ENCODE measurements around the gene ALOXE3.
A peak's percentile ranks its signal among the peaks of the same experiment; 100 is the strongest.

The ALOXE3 gene

DNA sequence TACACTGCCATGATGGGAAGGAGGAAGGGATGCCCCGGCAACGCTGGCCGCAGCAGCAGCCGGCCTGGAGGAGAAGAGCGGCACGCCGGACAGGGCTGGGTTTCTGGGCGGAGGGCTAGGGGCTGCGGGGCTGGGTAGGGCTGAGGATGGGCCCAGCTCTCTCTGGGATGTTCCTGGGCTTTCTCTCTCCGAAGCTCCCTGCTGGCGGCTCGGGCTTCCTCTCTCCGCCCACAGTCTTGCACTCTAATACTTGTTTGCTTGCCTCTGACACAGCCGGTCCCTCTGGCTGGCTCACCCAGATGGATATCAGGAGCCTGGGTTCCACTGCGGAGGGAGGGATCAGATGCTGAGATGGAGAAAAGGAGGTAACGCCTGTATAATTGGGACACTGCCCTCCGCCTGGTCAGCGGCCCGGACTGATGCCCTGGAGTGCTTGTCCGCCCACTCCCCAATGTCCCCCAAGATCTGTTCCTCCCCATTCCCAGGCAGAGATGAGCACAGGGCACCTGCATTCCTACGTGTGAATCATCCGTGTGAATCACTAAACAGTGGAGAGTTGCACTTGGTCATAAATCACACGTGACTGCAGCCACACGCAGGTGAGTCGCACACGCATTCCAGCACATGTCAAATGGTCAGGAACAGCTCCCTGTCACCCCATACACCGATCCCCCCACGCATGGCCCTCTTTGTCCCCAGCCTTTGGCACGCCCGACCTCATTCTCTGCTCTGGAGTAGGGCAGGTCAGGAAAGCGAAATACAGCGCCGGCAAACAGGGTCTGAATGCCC, at the start of gene ALOXE3:
ALOXE3 (minus strand) TSS at position 535 of the 789 bp plus-strand sequence; CDS start at position 11, 524 bp downstream.
- peak; percentile 85 for DNase-seq

DNA sequence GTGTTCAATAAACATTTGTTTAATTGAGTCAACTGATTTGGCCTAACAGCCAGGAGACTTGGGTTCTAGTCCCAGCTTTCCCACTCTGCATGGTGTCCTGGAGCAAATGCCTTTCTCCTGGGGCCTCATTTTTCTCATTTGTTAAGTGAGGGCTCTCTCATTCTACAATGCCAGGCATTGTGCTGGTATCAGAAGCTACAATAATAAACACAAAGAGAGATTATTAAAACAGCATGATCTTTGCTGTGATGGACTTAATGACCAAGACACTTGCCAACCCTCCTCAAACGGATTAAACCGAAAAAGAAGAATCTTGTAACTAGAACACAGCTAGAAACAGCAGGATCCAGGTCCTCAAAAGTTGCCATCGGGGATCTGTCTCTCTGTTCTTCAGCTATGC, 49.2 kb upstream of the ALOXE3 start:
- no peak for DNase-seq

DNA sequence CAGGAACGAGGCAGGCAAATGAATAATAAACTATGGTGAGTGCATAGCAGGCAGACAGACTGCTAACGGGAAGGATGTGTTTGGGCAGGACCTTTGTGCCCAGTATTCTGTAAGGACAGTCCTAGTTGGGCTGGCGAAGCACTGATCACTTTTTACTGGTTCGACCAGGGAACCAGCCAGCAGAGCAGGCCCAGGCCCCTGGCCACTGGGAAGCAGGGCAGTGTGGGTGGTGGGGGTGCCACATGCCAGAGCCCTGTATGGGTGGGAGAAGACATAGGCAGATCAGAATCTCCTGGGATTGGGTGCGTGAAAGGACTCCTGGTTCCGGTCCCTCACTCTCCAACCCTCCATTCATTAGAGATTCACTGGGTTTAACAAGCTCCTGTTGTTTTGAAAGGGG, 48.4 kb upstream of the ALOXE3 start:
- no peak for DNase-seq

GRCh38 chr17:8164815-8165131, 46.5 kb upstream of the ALOXE3 start:
- no peak for DNase-seq

GRCh38 chr17:8163978-8164814, 45.9 kb upstream of the ALOXE3 start:
- DNase-seq = peak; percentile 88

DNA sequence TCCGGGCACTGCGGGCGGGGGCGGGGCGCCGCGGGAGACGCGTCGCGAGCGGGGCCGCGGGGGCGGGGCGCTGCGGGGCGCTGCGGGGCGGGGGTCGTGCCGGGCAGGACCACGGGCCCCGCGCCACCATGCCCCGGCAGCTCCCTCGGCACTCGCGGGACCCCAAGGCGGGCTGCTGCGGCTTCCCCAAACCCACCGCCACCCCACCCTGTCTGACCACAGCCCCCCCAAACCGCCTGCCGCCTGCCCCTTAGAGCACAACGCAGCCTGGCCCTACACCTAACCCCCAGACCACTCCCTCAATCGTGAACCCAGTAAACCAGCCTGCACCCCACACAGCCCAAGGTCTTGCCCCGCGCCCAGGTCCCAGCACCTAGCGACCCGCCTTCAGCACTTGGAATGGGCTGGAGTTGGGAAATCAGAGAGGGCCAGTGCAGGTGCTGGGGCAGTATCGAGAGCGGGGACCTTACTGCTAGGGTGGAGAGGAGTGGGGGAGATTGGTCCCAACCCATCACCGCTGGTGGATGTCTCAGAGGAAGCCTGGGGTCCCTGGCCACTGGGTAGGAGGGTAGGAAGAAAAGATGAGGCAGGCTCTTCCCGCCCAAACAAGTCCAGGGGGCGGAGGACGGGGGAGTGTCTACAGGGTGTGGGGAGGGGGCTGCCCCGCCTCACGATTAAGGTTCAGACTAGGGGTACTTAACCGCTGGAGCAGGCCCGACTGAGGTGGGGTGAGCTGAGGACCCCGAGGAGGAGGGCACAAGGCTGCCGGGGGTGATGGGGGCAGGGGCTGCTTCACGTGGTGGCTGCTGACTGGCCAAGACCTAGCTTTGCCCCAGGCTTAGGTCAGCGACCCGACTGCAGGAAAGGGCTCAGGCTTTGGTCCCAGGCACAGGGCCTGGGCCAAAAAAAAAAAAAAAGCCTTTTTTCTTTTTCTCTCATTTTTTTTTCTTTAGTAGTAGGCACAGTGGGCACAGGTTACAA, 45.0 kb upstream of the ALOXE3 start:
- DNase-seq = peak; percentile 74

GRCh38 chr17:8162233-8162996, 44.1 kb upstream of the ALOXE3 start, which contains the start of gene VAMP2:
Gene VAMP2 (minus strand): TSS chr17:8162948. CDS start chr17:8162879, 69 bp downstream.
- DNase-seq = peak; percentile 92

- peak; percentile 51 for DNase-seq
Measured at GRCh38 chr17:8161289-8162232, 43.2 kb upstream of the ALOXE3 start.

GRCh38 chr17:8160741-8161221, 42.5 kb upstream of the ALOXE3 start:
- DNase-seq = no peak

DNA sequence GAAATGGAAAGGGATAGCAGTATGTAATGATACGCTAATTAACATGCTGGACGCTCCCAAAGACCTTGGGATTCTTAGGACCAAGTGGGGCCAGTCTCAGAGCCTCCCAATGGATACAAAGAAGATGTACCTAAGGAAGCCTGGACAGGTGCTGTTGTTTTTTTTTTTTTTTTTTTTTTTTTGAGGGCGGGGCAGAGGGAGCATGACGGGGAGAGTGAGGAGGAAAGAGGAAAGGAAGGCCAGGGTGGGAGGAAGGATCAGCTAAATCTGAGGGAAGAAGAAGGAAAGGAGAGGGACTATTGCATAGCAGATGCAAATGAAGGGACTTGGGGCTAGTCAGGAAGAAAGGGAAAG, 41.9 kb upstream of the ALOXE3 start:
- peak; percentile 62 for DNase-seq

GRCh38 chr17:8159459-8160223, 41.3 kb upstream of the ALOXE3 start:
- no peak for DNase-seq

DNA sequence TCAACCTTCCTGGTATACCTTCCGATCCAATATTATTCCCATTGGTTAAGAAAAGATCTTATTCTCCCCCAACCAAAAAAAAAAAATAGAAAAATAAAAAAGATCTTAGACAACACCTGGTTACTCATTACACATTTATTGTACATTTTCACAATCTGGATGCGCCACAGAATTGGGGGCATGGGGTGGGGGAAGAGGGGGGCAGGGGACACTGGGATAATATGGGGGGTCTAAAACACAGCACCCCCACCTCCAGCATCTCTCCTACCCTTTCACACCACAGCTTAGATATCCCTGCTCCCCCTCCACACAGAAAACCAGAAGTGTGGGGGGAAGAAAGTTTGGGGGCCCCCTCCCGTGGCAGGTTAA, 40.7 kb upstream of the ALOXE3 start:
- DNase-seq = no peak

DNA sequence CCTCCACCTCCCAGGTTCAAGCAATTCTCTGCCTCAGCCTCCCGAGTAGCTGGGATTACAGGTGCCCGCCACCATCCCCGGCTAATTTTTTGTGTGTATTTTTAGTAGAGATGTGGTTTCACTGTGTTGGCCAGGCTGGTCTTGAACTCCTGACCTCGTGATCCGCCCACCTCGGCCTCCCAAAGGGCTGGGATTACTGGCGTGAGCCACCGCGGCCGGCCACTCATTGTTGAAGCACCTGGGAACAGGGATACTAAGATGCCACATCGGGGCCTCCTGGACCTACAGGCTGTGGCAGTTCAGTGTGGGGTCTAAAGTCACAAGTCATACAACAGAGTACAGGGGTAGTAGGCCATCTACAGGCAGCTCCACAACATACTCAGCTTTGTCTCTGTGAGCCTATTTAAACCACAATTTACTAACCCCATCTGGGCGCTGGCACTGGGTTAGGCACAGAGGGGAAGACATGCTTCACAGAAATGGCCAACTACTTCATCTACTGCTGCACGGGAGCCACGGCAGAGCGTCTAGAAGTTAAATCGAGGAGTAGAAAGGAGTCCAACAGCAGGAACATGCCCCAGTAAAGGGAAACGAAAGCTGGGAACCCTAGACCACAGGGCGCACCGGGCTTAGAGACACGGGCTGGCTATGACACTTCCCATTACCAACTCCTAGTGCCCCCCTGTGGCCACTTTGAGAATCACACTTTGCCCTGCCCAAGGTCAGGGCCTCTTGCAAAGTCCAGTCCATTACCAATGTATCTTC, 40.1 kb upstream of the ALOXE3 start:
- peak; percentile 96 for DNase-seq

DNA sequence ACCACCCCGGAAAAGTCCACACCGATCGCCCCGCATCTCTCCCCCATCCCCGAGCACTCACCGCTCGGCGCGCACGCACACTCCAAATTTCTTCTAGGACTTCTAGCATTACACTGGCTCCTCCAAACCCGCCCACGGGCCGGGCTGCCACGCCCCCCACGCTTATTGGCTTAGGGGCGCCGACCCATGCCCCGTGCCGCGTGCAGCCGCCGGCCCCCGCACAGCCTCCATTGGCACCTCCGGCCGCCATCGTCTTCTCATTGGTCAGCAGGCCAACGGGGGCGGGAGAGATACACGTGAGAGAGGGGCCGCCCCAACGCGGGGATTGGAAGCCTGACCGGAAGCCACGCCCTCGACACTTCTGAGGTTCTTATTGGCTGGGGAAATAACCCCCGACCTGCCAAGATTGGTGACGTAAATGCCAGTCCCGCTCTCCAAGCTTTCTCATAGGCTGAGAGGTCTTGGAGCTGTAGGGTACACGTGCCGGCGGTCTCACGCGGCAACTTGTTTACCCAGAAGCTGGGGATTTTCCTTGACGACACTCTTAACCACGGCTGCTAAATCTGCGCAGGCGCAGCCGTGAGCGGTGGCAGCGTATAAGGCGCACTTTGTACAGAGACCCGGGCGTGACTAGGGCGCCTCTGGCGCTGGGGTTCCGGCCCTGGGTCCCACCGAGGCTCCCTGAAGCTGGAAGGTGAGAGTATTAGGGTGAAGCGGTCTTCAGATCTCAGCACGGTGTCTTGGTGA, 38.1 kb upstream of the ALOXE3 start:
- DNase-seq = peak; percentile 100

DNA sequence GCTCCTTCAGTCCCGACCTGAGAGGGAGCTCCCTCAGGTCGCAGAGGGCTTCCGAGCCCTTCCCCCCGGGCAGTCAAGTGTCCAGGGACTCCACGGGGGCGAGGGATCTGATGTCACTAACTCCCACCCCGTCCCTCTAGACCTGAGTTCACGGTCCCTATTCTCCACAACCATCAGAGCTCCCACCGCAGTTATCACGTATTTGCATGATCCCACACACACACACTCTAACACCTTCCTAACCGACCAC, 37.6 kb upstream of the ALOXE3 start:
- no peak for DNase-seq

- no peak for DNase-seq
Measured at GRCh38 chr17:8155231-8155995, 37.1 kb upstream of the ALOXE3 start.

GRCh38 chr17:8154608-8155155, 36.4 kb upstream of the ALOXE3 start:
- DNase-seq = no peak

Data from DMS53 (cell line).